SW 1271 (cell line): ENCODE data around the gene FRMD3.

Experiments used
- DNase-seq, 2 experiments: peaks; one replicate each; lab custom pipeline; 2025; lab: John Stamatoyannopoulos, UW

FRMD3 gene

DNA sequence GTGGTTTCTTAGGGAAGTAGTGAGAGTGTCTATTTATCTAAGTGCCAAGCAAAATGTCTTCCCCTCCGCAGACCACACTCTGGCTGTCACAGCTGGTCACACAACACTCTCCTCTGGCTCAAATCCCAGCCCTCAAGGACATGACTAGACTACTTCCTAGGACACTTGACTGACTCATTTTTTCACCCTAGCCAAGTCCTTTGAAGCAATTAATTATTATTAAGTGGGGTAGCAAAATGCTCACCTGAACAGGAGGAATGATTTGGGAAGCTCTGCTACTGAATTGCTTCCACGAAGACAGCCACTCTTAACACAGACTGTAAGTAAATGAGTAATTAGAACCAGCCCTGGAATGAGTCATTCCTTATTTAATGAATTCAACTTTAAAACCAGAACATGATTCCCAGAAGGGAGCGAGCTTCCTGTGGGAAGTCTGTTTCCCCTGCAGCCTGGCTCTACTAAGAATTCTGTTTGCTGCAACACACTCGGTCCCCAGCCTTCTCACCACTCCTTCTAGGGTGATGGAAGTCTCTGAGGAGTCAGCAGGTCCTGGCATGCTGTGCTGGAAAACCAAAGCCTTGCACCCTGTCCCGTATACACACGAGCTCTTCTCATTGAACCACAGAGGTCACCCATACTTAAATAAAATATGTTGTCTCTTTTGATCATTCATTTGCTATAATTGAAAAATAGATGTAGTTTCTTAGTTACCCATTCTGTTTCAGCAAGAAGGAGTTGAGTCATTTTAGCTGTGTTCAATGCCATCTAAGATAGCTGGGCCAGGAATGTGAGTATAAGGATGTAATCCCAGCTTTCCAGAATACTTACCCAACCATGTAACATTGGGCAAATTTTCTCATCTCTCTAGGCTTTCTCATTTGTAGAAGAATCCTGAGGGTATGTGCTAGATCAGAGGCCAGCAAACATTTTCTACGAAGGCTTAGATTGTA is 256.6 kb downstream of the FRMD3 start:
- peak in 1 of 2 experiments; percentile 13 for DNase-seq

DNA sequence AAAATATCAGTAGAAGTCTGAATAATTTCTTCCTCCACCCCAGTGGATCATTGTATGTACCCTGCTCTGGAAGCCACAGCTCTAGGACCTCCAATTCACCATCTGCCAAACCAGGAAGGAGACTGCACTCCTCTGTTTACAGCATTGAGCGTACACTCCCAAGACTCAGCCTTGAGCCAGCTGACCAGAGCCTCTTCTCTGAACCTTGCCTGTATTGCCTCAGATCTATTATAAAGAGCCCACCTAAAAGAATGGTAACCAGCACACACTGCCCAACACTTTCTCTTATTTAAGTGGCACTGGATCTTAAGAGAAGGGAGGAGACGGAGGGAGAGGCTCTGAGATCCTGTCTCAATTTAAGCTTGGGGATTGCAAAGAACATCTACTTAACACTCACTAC is 257.4 kb downstream of the FRMD3 start:
- no peak for DNase-seq

- DNase-seq = no peak
These were observed 257.9 kb downstream of the FRMD3 start for GRCh38 chr9:83280268-83280667.

DNA sequence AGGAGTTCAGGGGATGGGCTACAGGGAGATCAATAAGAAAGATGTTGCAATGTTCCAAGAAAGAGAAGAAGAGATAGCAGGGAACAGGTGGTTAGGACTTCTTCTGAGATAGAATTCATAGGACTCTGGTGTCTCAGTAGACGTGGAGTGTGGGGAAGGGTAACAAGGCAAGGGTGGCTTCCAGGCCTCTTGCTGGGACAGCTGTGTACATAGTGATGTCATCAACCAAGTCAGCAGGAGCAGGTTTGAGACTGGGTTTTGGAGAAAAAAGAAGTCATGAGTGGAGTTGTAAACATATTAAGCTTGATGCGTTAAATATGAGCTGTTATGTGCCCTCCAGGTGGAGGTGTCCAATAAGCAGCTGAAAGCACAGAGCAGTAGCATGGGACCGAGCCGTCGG is 263.4 kb downstream of the FRMD3 start:
- no peak for DNase-seq

DNA sequence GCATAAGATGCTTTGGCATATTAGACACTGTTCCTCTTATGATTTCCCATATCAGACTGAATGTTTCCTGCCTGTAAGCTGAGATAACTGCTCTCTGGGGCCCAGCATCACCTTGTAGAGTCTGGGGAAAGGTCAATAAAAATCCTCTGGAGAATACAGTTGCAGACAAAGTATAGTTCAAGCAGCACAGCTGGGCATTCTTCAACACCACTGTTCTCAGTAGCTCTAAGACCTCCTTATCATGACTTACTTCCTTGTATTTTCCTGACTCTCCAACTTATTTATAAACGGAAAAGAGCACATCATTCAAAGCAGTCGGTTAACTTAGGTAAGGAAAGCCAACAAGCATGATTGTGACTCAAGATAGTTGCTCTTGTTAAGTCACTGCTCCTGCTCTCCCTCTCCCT is 266.5 kb downstream of the FRMD3 start:
- DNase-seq = no peak

GRCh38 chr9:83270116-83270515 is 268.1 kb downstream of the FRMD3 start:
- DNase-seq = no peak

GRCh38 chr9:83267741-83268140 is 270.5 kb downstream of the FRMD3 start:
- no peak for DNase-seq

DNA sequence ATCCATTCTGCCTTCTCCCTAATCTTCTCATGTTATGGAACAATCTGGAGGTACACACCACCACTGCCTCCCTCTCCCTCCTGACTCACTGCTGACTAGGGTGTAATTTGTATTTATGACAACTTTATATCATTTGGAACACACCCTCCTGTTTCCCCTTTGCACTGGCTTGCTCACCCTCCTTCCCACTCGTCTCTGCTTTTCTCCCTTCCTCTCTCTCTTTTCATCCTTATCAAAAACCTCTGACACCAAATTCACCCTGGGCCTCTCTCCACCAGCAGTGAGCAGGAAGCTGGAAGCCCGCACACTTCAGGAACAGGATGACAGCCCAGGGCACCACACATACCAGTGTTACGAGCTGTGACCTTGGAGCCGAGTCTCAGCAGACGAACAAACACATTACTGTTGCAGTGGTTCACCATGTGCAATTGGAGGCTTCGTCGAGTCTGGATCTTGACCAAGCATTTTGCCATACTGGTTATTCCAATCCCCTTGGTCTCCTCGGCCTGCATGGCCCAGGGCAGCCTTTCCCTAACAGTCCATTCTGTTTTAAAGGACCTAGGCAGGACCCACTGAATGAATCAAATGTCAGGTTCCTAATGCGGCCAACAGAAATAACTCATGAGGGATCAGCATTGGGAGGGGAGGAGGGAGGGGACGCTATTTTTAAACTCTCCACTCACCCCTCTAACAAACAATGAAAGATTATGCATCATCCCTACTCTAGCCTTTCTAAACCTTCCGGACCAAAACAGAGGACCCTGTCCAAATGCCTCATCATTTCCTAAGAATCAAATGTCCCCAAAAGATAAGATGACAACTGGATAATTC is 271.3 kb downstream of the FRMD3 start:
- DNase-seq = no peak

- DNase-seq = no peak
These were observed 271.9 kb downstream of the FRMD3 start for GRCh38 chr9:83266331-83266665.

DNA sequence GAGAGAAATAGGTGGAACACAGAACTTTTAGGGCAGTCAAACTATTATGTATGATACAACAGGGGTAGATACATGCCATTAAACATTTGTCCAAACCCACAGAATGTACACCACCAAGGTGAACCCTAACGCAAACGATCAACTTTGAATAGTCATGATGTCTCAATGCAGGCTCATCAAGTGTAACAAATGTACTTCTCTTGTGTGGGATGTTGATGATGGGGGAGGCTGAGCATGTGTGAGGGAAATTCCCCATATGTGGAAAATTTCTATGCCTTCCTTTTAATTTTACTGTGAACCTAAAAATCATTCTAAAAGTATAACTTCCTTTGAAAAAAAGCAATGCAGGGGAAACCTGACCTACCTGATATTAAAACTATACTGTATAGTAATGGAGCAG is 273.9 kb downstream of the FRMD3 start:
- DNase-seq = no peak

GRCh38 chr9:83259558-83259957 is 278.6 kb downstream of the FRMD3 start:
- no peak for DNase-seq

- DNase-seq = no peak
These were observed 280.0 kb downstream of the FRMD3 start for GRCh38 chr9:83257937-83258891.

GRCh38 chr9:83247732-83248131 is 290.5 kb downstream of the FRMD3 start:
- no peak for DNase-seq

- DNase-seq = no peak
These were observed 292.1 kb downstream of the FRMD3 start for GRCh38 chr9:83245979-83246659.

GRCh38 chr9:83242066-83242465 is 296.1 kb downstream of the FRMD3 start:
- no peak for DNase-seq

DNA sequence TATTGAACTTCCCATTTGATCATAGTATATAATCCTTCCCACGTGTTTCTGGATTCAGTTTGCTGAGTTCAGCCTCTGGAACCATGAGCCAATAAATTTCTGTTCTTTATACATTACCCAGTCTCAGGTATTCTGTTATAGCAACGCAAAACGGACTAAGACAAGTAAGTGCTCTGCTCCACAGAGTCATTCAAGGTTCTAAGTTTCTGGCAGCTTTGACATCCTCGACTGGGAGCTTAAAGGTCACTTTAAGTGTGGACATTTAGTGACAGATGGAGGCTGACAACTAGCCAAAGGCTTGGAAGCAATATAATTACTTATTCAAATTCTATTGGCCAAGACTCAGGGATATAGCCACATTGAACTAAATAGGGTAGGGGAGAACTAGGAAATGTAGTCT is 297.5 kb downstream of the FRMD3 start:
- DNase-seq = no peak

- no peak for DNase-seq
These were observed 298.5 kb downstream of the FRMD3 start for GRCh38 chr9:83239747-83240146.

GRCh38 chr9:83238871-83239640 is 299.1 kb downstream of the FRMD3 start:
- no peak for DNase-seq

DNA sequence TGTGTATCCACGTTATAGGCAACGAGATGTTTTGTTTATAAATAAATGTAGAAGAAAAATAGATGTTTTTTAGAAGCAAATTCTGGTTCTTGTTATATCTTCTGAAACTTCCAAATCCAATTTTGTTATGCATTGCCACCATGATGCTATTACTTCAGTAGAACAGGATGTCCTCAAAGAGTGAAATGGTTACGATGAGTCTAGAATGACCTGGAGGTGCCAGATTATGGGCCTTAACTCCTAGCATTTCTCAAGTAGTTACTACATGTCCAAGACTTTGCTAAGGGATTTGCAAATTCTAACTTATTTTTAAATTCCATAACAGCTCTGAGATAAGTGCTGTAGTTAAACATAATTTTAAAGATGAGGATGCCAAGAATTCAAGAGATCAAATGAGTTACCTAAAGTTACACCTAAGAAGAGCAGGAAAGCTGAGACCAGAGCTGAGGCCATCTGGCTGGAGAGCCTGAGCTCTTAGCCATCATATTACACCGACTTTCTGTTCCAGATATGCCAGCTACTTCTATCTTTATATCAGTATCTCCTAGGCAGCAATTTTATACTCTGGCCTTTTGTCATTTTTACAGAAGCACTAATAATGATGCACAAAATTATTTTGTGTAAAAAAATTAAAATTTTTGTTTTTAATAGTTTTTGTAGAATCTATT is 302.0 kb downstream of the FRMD3 start:
- no peak for DNase-seq

GRCh38 chr9:83235526-83235925 is 302.7 kb downstream of the FRMD3 start:
- DNase-seq = no peak
